MM.1S (cell line): ENCODE measurements around the gene BRD4.

Experiments
- EZH2 ChIP-seq: fragments of 300-600 bp; sonication (generic); optimal IDR thresholded peaks from 2 replicates; pipeline ENCODE3; 2017; ENCODE audit warnings: low read depth, mild to moderate bottlenecking, antibody characterized with exemption, low read length, mixed read lengths
- TF ChIP-seq, protein P1 (sequence below): fragments of 300-600 bp; sonication (generic); IDR thresholded peaks from 2 replicates; pipeline ENCODE4 v1.5.1; 2016; ENCODE audit warnings: antibody characterized with exemption, low read length, mixed read lengths

DNA sequence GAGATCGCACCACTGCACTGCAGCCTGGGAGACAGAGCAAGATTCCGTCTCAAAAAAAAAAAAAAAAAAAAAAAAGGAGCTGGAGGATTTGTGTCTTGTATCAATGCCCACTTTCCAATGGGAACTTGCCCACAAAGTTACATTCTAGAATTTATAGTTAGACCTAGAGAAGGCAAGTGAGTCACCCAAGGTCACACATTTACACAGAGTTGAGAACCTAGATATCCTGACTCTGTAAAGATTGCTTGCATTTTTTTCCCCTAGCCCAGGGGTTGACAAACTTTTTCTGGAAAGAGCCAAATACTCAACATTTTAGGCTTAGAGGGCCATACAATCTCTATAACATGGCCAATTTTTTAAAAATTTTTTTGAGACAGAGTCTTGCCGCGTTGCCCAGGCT is 7.7 kb upstream of the BRD4 start:
- no peak for TF ChIP-seq EZH2
- TF ChIP-seq, protein P1, sequence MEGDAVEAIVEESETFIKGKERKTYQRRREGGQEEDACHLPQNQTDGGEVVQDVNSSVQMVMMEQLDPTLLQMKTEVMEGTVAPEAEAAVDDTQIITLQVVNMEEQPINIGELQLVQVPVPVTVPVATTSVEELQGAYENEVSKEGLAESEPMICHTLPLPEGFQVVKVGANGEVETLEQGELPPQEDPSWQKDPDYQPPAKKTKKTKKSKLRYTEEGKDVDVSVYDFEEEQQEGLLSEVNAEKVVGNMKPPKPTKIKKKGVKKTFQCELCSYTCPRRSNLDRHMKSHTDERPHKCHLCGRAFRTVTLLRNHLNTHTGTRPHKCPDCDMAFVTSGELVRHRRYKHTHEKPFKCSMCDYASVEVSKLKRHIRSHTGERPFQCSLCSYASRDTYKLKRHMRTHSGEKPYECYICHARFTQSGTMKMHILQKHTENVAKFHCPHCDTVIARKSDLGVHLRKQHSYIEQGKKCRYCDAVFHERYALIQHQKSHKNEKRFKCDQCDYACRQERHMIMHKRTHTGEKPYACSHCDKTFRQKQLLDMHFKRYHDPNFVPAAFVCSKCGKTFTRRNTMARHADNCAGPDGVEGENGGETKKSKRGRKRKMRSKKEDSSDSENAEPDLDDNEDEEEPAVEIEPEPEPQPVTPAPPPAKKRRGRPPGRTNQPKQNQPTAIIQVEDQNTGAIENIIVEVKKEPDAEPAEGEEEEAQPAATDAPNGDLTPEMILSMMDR = no peak
